HG03469 (cell line): ENCODE results near the gene KCNJ4.

ENCODE experiments used
- ATAC-seq: cut with Tn5 transposase; IDR thresholded peaks from one replicate; pipeline ENCODE4 v1.9.1; 2021; ENCODE audit warnings: mild to moderate bottlenecking, moderate library complexity, moderate number of reproducible peaks; ENCODE audit not compliant: unreplicated experiment

Gene KCNJ4

GRCh38 chr22:38454353-38455075 is 485 bp downstream of the KCNJ4 start:
- no peak for ATAC-seq

- no peak for ATAC-seq
These were observed 1.0 kb downstream of the KCNJ4 start for GRCh38 chr22:38453996-38454352.

- no peak for ATAC-seq
These were observed 1.8 kb downstream of the KCNJ4 start for GRCh38 chr22:38453066-38453672.

GRCh38 chr22:38452373-38453065 is 2.5 kb downstream of the KCNJ4 start:
- ATAC-seq, result no peak

- ATAC-seq, result no peak
These were observed 3.1 kb downstream of the KCNJ4 start for GRCh38 chr22:38451864-38452263.

- no peak for ATAC-seq
These were observed 3.6 kb downstream of the KCNJ4 start for GRCh38 chr22:38451404-38451803.

- no peak for ATAC-seq
These were observed 4.7 kb downstream of the KCNJ4 start for GRCh38 chr22:38450234-38450797.

- no peak for ATAC-seq
These were observed 5.2 kb downstream of the KCNJ4 start for GRCh38 chr22:38449776-38450175.

GRCh38 chr22:38448945-38449745 is 5.9 kb downstream of the KCNJ4 start:
- no peak for ATAC-seq

GRCh38 chr22:38446018-38446601 is 8.9 kb downstream of the KCNJ4 start:
- no peak for ATAC-seq

- no peak for ATAC-seq
These were observed 10.2 kb downstream of the KCNJ4 start for GRCh38 chr22:38444783-38445182.

- ATAC-seq, result no peak
These were observed 11.1 kb downstream of the KCNJ4 start for GRCh38 chr22:38443628-38444521.

GRCh38 chr22:38442967-38443627 is 11.9 kb downstream of the KCNJ4 start:
- no peak for ATAC-seq

GRCh38 chr22:38441620-38442287 is 13.2 kb downstream of the KCNJ4 start:
- no peak for ATAC-seq

- no peak for ATAC-seq
These were observed 14.2 kb downstream of the KCNJ4 start for GRCh38 chr22:38440747-38441350.

GRCh38 chr22:38437416-38437815 is 17.6 kb downstream of the KCNJ4 start:
- no peak for ATAC-seq

- no peak for ATAC-seq
These were observed 18.2 kb downstream of the KCNJ4 start for GRCh38 chr22:38436629-38437395.
